Hepatocyte (in vitro differentiated cells): ENCODE measurements around the gene DPP10.

Source experiments
- EZH2 ChIP-seq: fragments of 200-600 bp; sonication (generic); IDR thresholded peaks from 2 replicates; pipeline ENCODE4 v1.6.1; 2016; ENCODE audit warnings: antibody characterized with exemption, mild to moderate bottlenecking, borderline replicate concordance
- TF ChIP-seq, protein P1 (sequence below): fragments of 200-600 bp; sonication (generic); IDR thresholded peaks from 2 replicates; pipeline ENCODE4 v1.5.1; 2016; ENCODE audit warnings: antibody characterized with exemption, mild to moderate bottlenecking; ENCODE audit not compliant: poor library complexity

GRCh38 chr2:114821055-114821454 is 378.6 kb downstream of the DPP10 start:
- TF ChIP-seq, protein P1, sequence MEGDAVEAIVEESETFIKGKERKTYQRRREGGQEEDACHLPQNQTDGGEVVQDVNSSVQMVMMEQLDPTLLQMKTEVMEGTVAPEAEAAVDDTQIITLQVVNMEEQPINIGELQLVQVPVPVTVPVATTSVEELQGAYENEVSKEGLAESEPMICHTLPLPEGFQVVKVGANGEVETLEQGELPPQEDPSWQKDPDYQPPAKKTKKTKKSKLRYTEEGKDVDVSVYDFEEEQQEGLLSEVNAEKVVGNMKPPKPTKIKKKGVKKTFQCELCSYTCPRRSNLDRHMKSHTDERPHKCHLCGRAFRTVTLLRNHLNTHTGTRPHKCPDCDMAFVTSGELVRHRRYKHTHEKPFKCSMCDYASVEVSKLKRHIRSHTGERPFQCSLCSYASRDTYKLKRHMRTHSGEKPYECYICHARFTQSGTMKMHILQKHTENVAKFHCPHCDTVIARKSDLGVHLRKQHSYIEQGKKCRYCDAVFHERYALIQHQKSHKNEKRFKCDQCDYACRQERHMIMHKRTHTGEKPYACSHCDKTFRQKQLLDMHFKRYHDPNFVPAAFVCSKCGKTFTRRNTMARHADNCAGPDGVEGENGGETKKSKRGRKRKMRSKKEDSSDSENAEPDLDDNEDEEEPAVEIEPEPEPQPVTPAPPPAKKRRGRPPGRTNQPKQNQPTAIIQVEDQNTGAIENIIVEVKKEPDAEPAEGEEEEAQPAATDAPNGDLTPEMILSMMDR: no peak
- TF ChIP-seq EZH2: no peak
